ENCODE results near the gene SPATA25. TPM values are rescaled to one million over a fixed set of nuclear protein-coding genes. Genes with fewer than 3 reads are reported as not detected.

The SPATA25 gene
- total RNA-seq, 1 experiment from 2014 or later, result 5.8 TPM

DNA sequence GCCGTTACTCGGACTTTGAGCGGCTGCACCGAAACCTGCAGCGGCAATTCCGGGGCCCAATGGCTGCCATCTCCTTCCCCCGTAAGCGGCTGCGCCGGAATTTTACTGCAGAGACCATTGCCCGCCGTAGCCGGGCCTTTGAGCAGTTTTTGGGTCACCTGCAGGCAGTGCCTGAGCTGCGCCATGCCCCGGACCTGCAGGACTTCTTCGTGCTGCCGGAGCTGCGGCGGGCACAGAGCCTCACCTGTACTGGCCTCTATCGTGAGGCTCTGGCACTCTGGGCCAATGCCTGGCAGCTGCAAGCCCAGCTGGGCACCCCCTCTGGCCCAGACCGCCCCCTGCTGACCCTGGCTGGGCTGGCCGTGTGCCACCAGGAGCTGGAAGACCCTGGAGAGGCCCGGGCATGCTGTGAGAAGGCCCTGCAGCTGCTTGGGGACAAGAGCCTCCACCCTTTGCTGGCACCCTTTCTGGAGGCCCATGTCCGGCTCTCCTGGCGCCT lies 46.7 kb downstream of the SPATA25 start:
- TF ChIP-seq CTCF (IDR thresholded peaks at IDR 0.05; ENCODE audit: unreplicated experiment), result no peak
- no peak overlapping the region for H3K27ac Mint-ChIP-seq (ENCODE audit: unreplicated experiment)
- no peaks in the 10 kb centered on the region for H3K4me1 Mint-ChIP-seq (ENCODE audit: low read depth, unreplicated experiment)
- intact Hi-C loops (cut with micrococcal nuclease; ENCODE audit: unreplicated experiment), result no loop called here
- CTCF ChIA-PET, result interaction anchor here (1.1 to 1.7 kb wide), 3 partner anchors 16 to 94 kb away, joined by 3 to 4 read pairs (median 3); partner anchors contain the start of gene PCIF1
- H3K27me3 Mint-ChIP-seq (ENCODE audit: unreplicated experiment), result no peaks in the 10 kb centered on the region
- BruUV-seq (replicated peaks), result no TSS peak
- H3K9me3 Mint-ChIP-seq (ENCODE audit: low read depth, unreplicated experiment), result no peaks in the 10 kb centered on the region
- H3K4me3 Mint-ChIP-seq (ENCODE audit: low read depth, unreplicated experiment), result no peak overlapping the region
- H3K36me3 Mint-ChIP-seq (ENCODE audit: insufficient read depth, unreplicated experiment), result peaks cover 38% of the 10 kb centered on the region
- no peak for DNase-seq

- no peak overlapping the region for H3K27ac Mint-ChIP-seq (ENCODE audit: unreplicated experiment)
- TF ChIP-seq CTCF (IDR thresholded peaks at IDR 0.05; ENCODE audit: unreplicated experiment), result no peak
- no peaks in the 10 kb centered on the region for H3K27me3 Mint-ChIP-seq (ENCODE audit: unreplicated experiment)
- H3K9me3 Mint-ChIP-seq (ENCODE audit: low read depth, unreplicated experiment), result no peaks in the 10 kb centered on the region
- no TSS peak for BruUV-seq (replicated peaks)
- CTCF ChIA-PET, result no interaction called here
- no peak for DNase-seq
- no peak overlapping the region for H3K4me3 Mint-ChIP-seq (ENCODE audit: low read depth, unreplicated experiment)
- H3K36me3 Mint-ChIP-seq (ENCODE audit: insufficient read depth, unreplicated experiment), result peaks cover 41% of the 10 kb centered on the region
- intact Hi-C loops (cut with micrococcal nuclease; ENCODE audit: unreplicated experiment), result no loop called here
- peaks cover 8% of the 10 kb centered on the region for H3K4me1 Mint-ChIP-seq (ENCODE audit: low read depth, unreplicated experiment)
These were observed 50.6 kb downstream of the SPATA25 start for GRCh38 chr20:45836841-45837240.

Other genes with a start within 250 kb of the SPATA25 start
- not detected in 2 replicates for gene WFDC11, start 217.4 kb downstream of the SPATA25 start, total RNA-seq (2022)
- not detected in 2 replicates for gene WFDC13, start 185.6 kb downstream of the SPATA25 start, total RNA-seq (2022)
- not detected in 2 replicates for gene WFDC10B, start 182.6 kb downstream of the SPATA25 start, total RNA-seq (2022)
- gene SPINT4, start 165.3 kb downstream of the SPATA25 start, total RNA-seq (2022), result not detected in 2 replicates
- 0.71 and 1.0 TPM in 2 replicates for gene WFDC3, start 95.7 kb downstream of the SPATA25 start, total RNA-seq (2022)
- gene DNTTIP1, start 95.7 kb downstream of the SPATA25 start, total RNA-seq (2022), result 51.2 and 55.2 TPM in 2 replicates
- gene UBE2C, start 75.0 kb downstream of the SPATA25 start, total RNA-seq (2022), result 189 and 210 TPM in 2 replicates
- not detected in 2 replicates for gene TNNC2, start 60.3 kb downstream of the SPATA25 start, total RNA-seq (2022)
- gene SNX21, start 53.8 kb downstream of the SPATA25 start, total RNA-seq (2022), result 7.6 and 8.7 TPM in 2 replicates
- 37.9 and 39.9 TPM in 2 replicates for gene ACOT8, start 30.2 kb downstream of the SPATA25 start, total RNA-seq (2022)
- gene ZSWIM3, start 30.0 kb downstream of the SPATA25 start, total RNA-seq (2022), result 5.2 and 6.1 TPM in 2 replicates
- gene ZSWIM1, start 6.4 kb downstream of the SPATA25 start, total RNA-seq (2022), result 20.2 and 20.5 TPM in 2 replicates
- gene NEURL2, start 3.6 kb upstream of the SPATA25 start, total RNA-seq (2022), result 6.8 and 8.3 TPM in 2 replicates
- 164 and 201 TPM in 2 replicates for gene CTSA, start 3.7 kb upstream of the SPATA25 start, total RNA-seq (2022)
- 1.4 and 1.6 TPM in 2 replicates for gene PLTP, start 24.5 kb upstream of the SPATA25 start, total RNA-seq (2022)
- 38.1 and 39.8 TPM in 2 replicates for gene PCIF1, start 47.1 kb upstream of the SPATA25 start, total RNA-seq (2022)
- 26.4 and 31.9 TPM in 2 replicates for gene ZNF335, start 84.6 kb upstream of the SPATA25 start, total RNA-seq (2022)
- gene MMP9, start 121.3 kb upstream of the SPATA25 start, total RNA-seq (2022), result not detected in 2 replicates
- gene SLC12A5, start 141.6 kb upstream of the SPATA25 start, total RNA-seq (2022), result 2.1 and 2.2 TPM in 2 replicates
- gene NCOA5, start 202.3 kb upstream of the SPATA25 start, total RNA-seq (2022), result 31.7 and 34.4 TPM in 2 replicates
- gene CD40, start 230.7 kb upstream of the SPATA25 start, total RNA-seq (2022), result 13.3 and 13.6 TPM in 2 replicates

All from Calu3 (cell line).